ENCODE measurements around the gene TAOK1. TPM values are rescaled to one million over a fixed set of nuclear protein-coding genes. Genes with fewer than 3 reads are reported as not detected.
A peak's percentile ranks its signal among the peaks of the same experiment; 100 is the strongest.

TAOK1 gene
- total and polyA plus RNA-seq, 10 of the 15 experiments (the other 5 are each of a cell fraction or from before 2014, with no cell fraction given): 2.0 to 27.1 (median 11.8) TPM

DNA sequence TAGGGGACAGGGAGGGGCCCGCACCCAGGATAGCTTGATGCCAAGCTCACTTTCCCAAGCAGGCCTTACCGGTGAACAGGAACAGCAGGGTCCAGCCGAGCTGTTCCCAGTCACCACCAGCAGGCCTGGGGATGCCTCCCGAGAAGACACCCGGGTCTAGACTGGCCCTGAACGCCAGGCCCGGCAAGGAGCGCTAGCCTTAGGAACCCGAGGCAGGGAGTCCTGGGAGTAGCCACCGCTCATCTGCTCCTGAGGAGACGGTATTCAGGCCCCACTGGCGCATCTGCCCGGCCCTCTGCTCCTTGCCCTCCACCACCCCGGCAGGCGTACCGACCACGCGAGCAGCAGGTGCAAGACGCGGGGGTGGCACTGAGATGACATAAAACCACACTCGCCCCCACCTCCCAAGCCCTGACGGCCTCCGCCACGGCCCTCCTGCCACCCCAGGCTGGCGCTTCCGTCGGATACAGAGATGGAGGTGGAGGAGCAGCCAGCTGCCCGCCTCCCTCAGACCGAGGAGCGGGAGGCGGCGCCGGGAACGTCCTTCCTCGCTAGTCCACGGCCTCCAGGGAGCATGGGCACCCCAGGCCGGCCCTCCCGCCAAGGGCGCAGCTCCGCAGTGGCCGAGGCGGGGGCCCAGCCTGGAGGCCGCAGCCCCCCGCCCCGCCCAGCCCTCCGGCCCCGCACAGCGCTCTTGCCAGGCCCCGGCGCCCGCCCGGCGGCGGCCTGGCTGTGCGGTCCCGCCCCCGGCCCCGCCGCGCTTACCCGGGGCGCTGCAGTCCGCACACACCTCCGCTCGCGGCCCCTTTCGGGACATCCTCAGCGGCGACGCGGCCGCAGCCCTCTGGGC lies 198.6 kb downstream of the TAOK1 start (continued):
- TF ChIP-seq, protein P1, sequence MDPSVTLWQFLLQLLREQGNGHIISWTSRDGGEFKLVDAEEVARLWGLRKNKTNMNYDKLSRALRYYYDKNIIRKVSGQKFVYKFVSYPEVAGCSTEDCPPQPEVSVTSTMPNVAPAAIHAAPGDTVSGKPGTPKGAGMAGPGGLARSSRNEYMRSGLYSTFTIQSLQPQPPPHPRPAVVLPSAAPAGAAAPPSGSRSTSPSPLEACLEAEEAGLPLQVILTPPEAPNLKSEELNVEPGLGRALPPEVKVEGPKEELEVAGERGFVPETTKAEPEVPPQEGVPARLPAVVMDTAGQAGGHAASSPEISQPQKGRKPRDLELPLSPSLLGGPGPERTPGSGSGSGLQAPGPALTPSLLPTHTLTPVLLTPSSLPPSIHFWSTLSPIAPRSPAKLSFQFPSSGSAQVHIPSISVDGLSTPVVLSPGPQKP (IDR thresholded peaks at IDR 0.05; ENCODE audit: low read depth, low read length): no peak
- TF ChIP-seq, protein P2, sequence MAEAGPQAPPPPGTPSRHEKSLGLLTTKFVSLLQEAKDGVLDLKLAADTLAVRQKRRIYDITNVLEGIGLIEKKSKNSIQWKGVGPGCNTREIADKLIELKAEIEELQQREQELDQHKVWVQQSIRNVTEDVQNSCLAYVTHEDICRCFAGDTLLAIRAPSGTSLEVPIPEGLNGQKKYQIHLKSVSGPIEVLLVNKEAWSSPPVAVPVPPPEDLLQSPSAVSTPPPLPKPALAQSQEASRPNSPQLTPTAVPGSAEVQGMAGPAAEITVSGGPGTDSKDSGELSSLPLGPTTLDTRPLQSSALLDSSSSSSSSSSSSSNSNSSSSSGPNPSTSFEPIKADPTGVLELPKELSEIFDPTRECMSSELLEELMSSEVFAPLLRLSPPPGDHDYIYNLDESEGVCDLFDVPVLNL (IDR thresholded peaks at IDR 0.05; ENCODE audit: low read depth, low read length): no peak
- TF ChIP-seq ATF7 (IDR thresholded peaks at IDR 0.05; ENCODE audit: low read depth) (no peak), JUND (IDR thresholded peaks at IDR 0.05; ENCODE audit: low read depth, low read length) (no peak), HCFC1 (IDR thresholded peaks at IDR 0.05; ENCODE audit: low read length) (no peak), SP1 (IDR thresholded peaks at IDR 0.05; ENCODE audit: low read depth, low read length) (no peak), TAF1 (IDR thresholded peaks at IDR 0.05; ENCODE audit: borderline replicate concordance, low read depth, low read length) (no peak), SUPT20H (IDR thresholded peaks at IDR 0.05; ENCODE audit: borderline replicate concordance, control insufficient read depth, low read depth, low read length) (no peak), BCL11A (IDR thresholded peaks at IDR 0.05; ENCODE audit: low read depth, low read length) (0 out of 2 replicates have a peak, but pooled peaks have one; percentile 5), ZNF207 (IDR thresholded peaks at IDR 0.05; ENCODE audit: borderline replicate concordance) (0 out of 2 replicates have a peak, but pooled peaks have one; percentile 40), TARDBP (IDR thresholded peaks at IDR 0.05; ENCODE audit: borderline replicate concordance) (no peak), HDGF (IDR thresholded peaks at IDR 0.05) (0 out of 2 replicates have a peak, but pooled peaks have one; percentile 48), FOXM1 (IDR thresholded peaks at IDR 0.05; ENCODE audit: low read depth, low read length) (no peak), IKZF2 (IDR thresholded peaks at IDR 0.05) (no peak), FOXK2 (IDR thresholded peaks at IDR 0.05) (no peak), MEF2A (IDR thresholded peaks at IDR 0.05; ENCODE audit: insufficient read depth, low read depth, low read length) (no peak), PAX8 (IDR thresholded peaks at IDR 0.05) (no peak), RELA (IDR thresholded peaks at IDR 0.05; ENCODE audit: borderline replicate concordance, partially characterized antibody) (no peak)
- TF ChIP-seq, protein P3, sequence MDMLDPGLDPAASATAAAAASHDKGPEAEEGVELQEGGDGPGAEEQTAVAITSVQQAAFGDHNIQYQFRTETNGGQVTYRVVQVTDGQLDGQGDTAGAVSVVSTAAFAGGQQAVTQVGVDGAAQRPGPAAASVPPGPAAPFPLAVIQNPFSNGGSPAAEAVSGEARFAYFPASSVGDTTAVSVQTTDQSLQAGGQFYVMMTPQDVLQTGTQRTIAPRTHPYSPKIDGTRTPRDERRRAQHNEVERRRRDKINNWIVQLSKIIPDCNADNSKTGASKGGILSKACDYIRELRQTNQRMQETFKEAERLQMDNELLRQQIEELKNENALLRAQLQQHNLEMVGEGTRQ (IDR thresholded peaks at IDR 0.05; ENCODE audit: borderline replicate concordance, low read depth, low read length): no peak
- TF ChIP-seq, protein P4, sequence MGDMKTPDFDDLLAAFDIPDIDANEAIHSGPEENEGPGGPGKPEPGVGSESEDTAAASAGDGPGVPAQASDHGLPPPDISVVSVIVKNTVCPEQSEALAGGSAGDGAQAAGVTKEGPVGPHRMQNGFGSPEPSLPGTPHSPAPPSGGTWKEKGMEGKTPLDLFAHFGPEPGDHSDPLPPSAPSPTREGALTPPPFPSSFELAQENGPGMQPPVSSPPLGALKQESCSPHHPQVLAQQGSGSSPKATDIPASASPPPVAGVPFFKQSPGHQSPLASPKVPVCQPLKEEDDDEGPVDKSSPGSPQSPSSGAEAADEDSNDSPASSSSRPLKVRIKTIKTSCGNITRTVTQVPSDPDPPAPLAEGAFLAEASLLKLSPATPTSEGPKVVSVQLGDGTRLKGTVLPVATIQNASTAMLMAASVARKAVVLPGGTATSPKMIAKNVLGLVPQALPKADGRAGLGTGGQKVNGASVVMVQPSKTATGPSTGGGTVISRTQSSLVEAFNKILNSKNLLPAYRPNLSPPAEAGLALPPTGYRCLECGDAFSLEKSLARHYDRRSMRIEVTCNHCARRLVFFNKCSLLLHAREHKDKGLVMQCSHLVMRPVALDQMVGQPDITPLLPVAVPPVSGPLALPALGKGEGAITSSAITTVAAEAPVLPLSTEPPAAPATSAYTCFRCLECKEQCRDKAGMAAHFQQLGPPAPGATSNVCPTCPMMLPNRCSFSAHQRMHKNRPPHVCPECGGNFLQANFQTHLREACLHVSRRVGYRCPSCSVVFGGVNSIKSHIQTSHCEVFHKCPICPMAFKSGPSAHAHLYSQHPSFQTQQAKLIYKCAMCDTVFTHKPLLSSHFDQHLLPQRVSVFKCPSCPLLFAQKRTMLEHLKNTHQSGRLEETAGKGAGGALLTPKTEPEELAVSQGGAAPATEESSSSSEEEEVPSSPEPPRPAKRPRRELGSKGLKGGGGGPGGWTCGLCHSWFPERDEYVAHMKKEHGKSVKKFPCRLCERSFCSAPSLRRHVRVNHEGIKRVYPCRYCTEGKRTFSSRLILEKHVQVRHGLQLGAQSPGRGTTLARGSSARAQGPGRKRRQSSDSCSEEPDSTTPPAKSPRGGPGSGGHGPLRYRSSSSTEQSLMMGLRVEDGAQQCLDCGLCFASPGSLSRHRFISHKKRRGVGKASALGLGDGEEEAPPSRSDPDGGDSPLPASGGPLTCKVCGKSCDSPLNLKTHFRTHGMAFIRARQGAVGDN (IDR thresholded peaks at IDR 0.05): no peak
- TF ChIP-seq, protein P5, sequence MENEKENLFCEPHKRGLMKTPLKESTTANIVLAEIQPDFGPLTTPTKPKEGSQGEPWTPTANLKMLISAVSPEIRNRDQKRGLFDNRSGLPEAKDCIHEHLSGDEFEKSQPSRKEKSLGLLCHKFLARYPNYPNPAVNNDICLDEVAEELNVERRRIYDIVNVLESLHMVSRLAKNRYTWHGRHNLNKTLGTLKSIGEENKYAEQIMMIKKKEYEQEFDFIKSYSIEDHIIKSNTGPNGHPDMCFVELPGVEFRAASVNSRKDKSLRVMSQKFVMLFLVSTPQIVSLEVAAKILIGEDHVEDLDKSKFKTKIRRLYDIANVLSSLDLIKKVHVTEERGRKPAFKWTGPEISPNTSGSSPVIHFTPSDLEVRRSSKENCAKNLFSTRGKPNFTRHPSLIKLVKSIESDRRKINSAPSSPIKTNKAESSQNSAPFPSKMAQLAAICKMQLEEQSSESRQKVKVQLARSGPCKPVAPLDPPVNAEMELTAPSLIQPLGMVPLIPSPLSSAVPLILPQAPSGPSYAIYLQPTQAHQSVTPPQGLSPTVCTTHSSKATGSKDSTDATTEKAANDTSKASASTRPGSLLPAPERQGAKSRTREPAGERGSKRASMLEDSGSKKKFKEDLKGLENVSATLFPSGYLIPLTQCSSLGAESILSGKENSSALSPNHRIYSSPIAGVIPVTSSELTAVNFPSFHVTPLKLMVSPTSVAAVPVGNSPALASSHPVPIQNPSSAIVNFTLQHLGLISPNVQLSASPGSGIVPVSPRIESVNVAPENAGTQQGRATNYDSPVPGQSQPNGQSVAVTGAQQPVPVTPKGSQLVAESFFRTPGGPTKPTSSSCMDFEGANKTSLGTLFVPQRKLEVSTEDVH (IDR thresholded peaks at IDR 0.05; ENCODE audit: low read depth, partially characterized antibody): no peak

All from GM12878 (cell line).